GM19239 (cell line): ENCODE data around the gene TXNL4A.

Source experiments
- DNase-seq: peaks from one replicate; pipeline ENCODE4 v3.0.0; 2011; ENCODE audit warnings: low spot score; ENCODE audit not compliant: insufficient read length
- FAIRE-seq: peaks from 2 replicates; lab custom pipeline; 2011; peaks lifted over from hg19 to GRCh38; lab: Jason Lieb, UNC

TXNL4A gene

GRCh38 chr18:79924814-79925731 lies 63.3 kb downstream of the TXNL4A start:
- FAIRE-seq, result no peak
- no peak for DNase-seq

- DNase-seq (no peak), FAIRE-seq (no peak)
These were observed 64.3 kb downstream of the TXNL4A start for GRCh38 chr18:79923896-79924585.

GRCh38 chr18:79922971-79923411 lies 65.4 kb downstream of the TXNL4A start:
- FAIRE-seq (no peak), DNase-seq (no peak)

GRCh38 chr18:79921984-79922965 lies 66.1 kb downstream of the TXNL4A start:
- FAIRE-seq, result no peak

More at GRCh38 chr18:79921984-79922965, 66.1 kb downstream of the TXNL4A start:
- no peak for DNase-seq
